Body of pancreas (tissue), 4 donors: Measurements from ENCODE around the gene RAMP1.

Experiments used
- POLR2A ChIP-seq, 3 donors: fragments of 450-650 bp; IDR thresholded peaks; one replicate each; pipeline ENCODE4 v1.6.1; 2016; ENCODE audit warnings: antibody characterized with exemption in 3 of 3, mild to moderate bottlenecking in 2 of 3
- TF ChIP-seq, protein P1 (sequence below), 7 experiments: fragments of 450-650 bp in 4 of 7; fragments of 200-600 bp in 3 of 7; sonication (generic) in 3 of 7; IDR thresholded peaks; one replicate each; pipeline ENCODE4 v1.5.1; 2016 to 2019; ENCODE audit warnings: antibody characterized with exemption in 7 of 7

DNA sequence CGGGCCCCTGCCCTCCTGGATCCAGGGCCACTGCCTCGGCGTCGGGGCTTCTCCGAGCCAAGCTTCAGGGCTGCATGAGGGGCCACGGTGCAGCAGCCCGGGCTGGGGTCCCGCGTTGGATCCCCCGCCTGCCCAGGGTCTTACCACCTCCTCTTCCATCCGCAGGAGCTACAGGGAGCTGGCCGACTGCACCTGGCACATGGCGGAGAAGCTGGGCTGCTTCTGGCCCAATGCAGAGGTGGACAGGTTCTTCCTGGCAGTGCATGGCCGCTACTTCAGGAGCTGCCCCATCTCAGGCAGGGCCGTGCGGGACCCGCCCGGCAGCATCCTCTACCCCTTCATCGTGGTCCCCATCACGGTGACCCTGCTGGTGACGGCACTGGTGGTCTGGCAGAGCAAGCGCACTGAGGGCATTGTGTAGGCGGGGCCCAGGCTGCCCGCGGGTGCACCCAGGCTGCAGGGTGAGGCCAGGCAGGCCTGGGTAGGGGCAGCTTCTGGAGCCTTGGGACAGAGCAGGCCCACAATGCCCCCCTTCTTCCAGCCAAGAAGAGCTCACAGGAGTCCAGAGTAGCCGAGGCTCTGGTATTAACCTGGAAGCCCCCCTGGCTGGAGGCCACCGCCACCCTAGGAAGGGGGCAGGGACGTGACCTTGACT lies 52.1 kb downstream of the RAMP1 start:
- TF ChIP-seq, protein P1, sequence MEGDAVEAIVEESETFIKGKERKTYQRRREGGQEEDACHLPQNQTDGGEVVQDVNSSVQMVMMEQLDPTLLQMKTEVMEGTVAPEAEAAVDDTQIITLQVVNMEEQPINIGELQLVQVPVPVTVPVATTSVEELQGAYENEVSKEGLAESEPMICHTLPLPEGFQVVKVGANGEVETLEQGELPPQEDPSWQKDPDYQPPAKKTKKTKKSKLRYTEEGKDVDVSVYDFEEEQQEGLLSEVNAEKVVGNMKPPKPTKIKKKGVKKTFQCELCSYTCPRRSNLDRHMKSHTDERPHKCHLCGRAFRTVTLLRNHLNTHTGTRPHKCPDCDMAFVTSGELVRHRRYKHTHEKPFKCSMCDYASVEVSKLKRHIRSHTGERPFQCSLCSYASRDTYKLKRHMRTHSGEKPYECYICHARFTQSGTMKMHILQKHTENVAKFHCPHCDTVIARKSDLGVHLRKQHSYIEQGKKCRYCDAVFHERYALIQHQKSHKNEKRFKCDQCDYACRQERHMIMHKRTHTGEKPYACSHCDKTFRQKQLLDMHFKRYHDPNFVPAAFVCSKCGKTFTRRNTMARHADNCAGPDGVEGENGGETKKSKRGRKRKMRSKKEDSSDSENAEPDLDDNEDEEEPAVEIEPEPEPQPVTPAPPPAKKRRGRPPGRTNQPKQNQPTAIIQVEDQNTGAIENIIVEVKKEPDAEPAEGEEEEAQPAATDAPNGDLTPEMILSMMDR (IDR thresholded peaks at IDR 0.05): no peak
- no peak for TF ChIP-seq POLR2A (IDR thresholded peaks at IDR 0.05)
